ENCODE measurements around the gene SET.

SET gene

DNA sequence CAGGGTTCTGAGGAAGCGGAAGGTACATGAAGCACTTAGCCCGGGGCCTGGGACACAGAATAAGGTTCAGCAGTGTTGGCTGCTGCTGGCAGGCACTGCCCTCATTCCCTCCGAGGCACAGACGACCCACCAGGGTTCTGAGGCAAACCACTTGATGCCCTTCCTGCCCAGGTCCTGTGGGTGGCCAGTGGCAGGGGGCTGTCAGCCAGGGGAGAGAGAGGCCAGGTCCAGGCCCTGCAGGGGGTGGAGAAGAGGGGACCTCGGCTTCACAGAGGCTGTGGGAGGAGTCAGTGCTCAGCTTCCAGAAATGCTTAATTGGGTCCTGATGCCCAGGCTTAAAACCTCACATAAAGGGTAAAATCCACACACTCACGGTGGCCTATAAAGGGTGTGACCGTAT, 39.3 kb downstream of the SET start:
- no peak for DNase-seq

DNA sequence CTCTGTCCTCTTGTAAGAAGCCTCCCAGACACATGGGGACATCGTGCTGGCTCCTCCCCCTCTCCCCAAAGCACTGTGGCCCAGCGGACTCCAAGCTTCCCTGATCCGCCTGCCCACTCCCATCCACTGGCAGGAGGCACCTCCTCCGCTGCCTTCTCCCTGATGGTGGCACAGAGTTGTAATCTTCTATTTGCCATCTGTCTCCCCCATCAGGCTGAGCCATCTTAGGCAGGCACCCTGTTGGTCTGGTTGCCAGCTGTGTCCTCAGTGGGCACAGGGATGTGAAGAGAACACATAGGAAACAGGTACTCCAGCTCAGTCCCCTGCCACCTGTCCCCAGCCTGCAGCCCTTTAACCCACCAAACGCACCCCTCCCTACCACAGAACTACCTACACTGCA, 40.3 kb downstream of the SET start:
- peak in 1 of 58 donors; percentile 5 for DNase-seq

DNA sequence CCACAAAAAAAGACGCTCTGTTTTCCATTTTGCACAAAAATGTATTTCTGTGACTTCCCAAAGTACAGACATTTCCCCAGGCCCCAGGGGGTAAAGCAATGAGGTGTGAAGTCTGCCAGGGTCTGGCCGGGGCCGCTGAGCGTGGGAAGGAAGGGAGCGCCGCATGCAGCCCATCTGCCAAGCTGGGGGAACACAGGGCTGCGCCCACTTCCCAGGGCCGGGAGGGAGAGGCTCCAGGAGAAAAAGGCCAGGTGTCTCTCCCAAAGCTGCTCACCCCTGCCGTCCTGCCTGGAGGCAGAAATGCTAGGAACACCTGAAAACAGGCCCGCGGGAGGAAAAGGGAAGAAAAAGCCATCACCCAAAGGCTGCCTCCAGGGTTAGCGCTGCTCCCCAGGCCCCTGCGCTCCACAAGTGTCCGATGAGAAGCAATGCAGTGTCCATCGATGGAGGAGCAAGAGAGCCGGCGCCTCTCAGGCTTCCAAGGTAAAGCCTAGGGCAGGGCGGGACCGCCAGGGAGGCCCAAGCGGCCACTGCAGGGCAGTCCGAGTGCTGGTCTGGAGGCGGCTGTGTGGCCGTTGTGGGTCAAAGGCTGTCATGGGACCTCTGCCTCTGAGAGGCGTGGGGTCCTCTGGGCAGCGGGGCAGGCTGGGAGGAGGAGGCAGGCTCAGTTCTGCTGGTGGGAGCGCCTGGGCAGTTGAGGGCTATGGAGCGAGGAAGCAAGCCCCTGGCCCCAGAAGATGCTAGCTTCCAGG, 40.9 kb downstream of the SET start:
- DNase-seq: no peak

DNA sequence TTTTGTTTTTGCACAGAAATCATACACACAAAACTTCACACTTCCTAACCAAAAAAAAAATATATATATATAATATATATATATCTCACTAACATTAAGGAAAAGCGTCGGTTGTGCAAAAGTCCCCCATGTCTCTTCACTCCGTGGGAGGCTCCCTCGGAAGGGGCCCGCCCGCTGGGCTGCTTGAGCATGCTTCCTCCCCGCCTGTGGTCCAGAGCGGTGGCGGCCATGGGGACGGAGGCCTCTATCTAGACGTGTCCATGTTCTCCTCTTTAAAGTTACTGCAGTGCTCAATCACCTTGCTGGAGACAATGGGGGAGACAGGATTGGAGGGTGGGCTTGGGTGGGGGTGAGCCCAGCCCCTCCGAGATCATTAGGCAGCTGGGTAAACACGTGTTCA, 42.1 kb downstream of the SET start:
- DNase-seq: no peak

DNA sequence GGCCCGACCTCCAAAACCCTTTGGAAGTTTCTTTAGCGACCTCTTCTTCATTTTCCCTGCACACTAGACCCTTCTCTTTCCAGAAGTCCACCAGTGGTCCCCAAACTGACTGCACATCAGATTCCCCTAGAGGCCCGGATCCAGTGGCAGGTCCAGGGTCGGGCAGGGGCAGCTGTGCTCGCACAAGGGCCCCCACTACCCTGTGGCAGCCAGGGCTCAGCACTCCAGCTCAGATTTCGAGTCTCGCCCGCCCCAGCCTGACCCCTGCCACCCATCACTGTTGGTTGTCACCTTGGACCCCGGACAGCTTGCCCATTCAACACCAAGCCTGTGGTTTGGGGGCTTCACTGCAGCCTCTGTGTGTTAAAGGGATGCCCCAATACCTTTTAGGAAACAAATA, 42.7 kb downstream of the SET start:
- DNase-seq: no peak

DNA sequence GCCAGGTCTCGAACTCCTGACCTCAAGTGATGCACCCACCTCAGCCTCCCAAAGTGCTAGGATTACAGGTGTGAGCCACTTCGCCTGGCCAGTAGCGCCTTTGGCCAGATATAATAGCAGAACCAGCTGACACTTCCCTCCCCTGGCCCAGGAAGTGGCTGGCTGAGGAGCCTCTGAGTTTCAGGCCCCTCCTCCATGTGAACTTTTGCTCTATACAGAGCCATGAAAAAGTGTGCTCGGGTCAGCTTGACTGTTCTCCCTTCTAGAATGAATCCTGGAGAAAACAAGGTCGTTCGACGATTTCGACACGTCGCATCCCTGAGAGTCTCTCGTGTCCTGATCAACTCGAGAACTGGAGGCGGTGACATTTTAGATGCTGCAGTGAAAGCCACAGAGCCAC, 43.6 kb downstream of the SET start:
- no peak for DNase-seq

DNA sequence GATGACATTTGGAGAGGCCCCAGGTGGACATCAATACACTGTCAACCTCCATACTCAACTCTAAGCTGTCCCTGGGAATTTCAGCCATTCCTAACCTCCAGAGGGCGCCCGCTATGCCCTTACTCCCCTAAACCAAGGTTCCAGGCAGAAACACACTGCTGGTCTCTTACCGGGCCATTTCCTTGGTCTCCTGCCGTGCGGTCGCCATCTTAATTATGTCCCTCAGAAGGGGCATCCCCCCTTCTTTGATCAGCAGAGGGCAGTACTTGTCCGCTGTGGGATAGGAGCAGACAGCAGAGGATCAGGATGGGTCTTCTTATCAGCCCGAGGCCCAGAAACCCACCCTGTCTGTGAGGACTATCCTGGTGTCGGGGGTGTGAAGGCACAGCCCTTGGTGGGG, 44.2 kb downstream of the SET start:
- peak in 41 of 58 donors; percentile 7 to 64 (median 29) for DNase-seq

DNA sequence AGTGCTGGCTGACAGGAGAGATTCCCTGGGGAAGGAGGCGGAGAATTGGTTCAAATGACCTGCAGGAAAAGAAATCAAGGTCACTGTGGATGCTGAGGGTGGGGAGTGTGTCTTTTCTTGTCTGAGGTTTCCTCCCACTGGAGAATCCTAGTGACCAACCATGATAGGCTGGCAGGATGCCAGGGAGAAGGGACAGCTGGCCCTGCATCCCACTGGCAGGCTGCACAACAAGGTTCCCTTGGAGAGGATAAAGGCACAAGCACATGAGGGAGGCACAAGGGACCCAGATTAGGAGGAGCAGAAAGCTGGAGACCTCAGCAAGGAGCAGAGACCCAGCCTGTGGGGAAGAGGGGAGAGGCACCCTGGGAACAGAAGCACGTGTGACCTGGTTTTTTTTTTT, 46.4 kb downstream of the SET start:
- peak in 34 of 58 donors; percentile 5 to 73 (median 24) for DNase-seq

DNA sequence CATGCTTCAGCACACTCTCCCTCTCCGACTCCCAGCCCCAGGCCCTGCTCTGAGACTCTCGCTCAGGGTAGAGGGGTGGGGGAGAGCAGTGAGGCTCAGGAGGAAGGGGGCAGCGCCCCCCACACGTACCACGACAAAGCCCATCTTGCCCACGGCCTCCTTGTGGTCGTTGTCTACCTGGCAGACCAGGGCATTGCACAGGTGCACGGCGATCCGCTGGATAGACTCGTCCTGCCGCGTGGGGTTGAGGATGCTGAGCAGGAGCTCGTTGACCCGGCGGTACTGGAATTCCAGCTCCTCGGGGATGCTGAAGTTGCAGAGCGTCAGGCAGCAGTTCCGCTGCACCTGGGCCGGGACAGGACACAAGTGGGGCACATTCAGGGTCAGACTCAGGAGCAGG, 53.4 kb downstream of the SET start:
- no peak for DNase-seq

DNA sequence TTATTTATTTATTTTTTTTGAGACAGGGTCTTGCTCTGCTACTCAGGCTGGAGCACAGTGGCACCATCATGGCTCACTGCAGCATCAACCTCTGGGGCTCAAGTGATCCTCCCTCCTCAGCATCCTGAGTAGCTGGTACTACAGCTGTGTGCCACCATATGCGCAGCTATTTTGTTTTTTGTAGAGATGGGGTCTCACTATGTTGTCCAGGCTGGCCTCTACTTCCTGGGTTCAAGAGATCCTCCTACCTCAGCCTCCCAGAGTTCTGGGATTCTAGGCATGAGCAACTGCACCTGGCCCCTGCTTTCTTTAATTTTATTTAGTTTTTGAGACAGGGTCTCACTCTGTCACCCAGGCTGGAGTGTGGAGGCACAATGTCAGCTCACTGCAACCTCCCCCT, 54.4 kb downstream of the SET start:
- DNase-seq: no peak
